Measurements from ENCODE around the gene SLC39A13. TPM values are rescaled to one million over a fixed set of nuclear protein-coding genes. Genes with fewer than 3 reads are reported as not detected.

Gene SLC39A13
- total RNA-seq, 1 experiment from 2014 or later = 50.2 TPM

DNA sequence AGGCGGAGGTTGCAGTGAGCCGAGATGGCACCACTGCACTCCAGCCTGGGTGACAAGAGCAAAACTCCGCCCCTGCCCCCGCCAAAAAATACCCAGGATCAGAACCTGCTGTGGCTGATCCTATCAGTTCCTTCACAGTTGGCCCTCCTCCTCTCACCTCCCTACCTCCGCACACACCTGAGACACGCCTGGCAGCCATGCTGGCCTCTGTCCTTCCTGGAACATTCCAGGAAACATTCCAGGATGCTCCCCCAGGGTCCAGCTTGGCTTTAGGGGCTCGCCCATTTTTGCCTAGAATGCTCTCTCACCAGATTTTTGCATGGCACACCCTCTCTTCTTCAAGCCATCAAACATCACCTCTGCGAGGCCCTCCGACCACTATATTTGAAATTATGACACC lies 38.4 kb downstream of the SLC39A13 start:
- Histone ChIP-seq H3K9me3 (ENCODE audit: control insufficient read depth, insufficient read depth, low read depth, low read length) (no peaks in the 10 kb centered on the region), H3K27me3 (ENCODE audit: control insufficient read depth, insufficient read depth, low read length) (no peaks in the 10 kb centered on the region), H3K27ac (ENCODE audit: low read length) (no peak overlapping the region), H3K4me1 (ENCODE audit: control insufficient read depth, insufficient read depth, low read length) (no peaks in the 10 kb centered on the region), H3K36me3 (ENCODE audit: control insufficient read depth, insufficient read depth, low read length) (no peaks in the 10 kb centered on the region), H3K4me3 (ENCODE audit: low read depth in 2 of 2, low read length in 2 of 2) (no peak overlapping the region)
- intact Hi-C loops (cut with micrococcal nuclease; ENCODE audit: unreplicated experiment) (no loop called here), in situ Hi-C loops (cut with HindIII; ENCODE audit: low pct_unique_long_range_greater_than_20kb, low sequenced_read_pairs) (no loop called here)
- ChIA-PET CTCF (no interaction called here), POLR2A (no interaction called here)
- no TSS peak for BruUV-seq (replicated peaks)
- no peak for DNase-seq (ENCODE audit: low read depth, low spot score)
- no peak for ATAC-seq
- TF ChIP-seq REST (IDR thresholded peaks at IDR 0.05; ENCODE audit: insufficient read depth in 1 of 2, low read depth in 2 of 2, low read length in 1 of 2) (no peak), SIN3A (IDR thresholded peaks at IDR 0.05; ENCODE audit: borderline replicate concordance, insufficient read depth, low read depth, low read length) (no peak), POLR2AphosphoS5 (IDR thresholded peaks at IDR 0.05; ENCODE audit: low read depth, low read length) (no peak), CTCF (IDR thresholded peaks at IDR 0.05) (no peak), TCF7L2 (IDR thresholded peaks at IDR 0.05; ENCODE audit: low read depth, low read length) (no peak)

GRCh38 chr11:47447906-47448305 lies 39.5 kb downstream of the SLC39A13 start:
- no TSS peak for BruUV-seq (replicated peaks)
- in situ Hi-C loops (cut with HindIII; ENCODE audit: low pct_unique_long_range_greater_than_20kb, low sequenced_read_pairs) = no loop called here

More at GRCh38 chr11:47447906-47448305, 39.5 kb downstream of the SLC39A13 start:
- Histone ChIP-seq H3K4me3 (ENCODE audit: low read depth in 2 of 2, low read length in 2 of 2) (no peak overlapping the region), H3K27ac (ENCODE audit: low read length) (no peak overlapping the region), H3K9me3 (ENCODE audit: control insufficient read depth, insufficient read depth, low read depth, low read length) (no peaks in the 10 kb centered on the region), H3K27me3 (ENCODE audit: control insufficient read depth, insufficient read depth, low read length) (no peaks in the 10 kb centered on the region), H3K4me1 (ENCODE audit: control insufficient read depth, insufficient read depth, low read length) (no peaks in the 10 kb centered on the region), H3K36me3 (ENCODE audit: control insufficient read depth, insufficient read depth, low read length) (no peaks in the 10 kb centered on the region)
- DNase-seq (ENCODE audit: low read depth, low spot score) (no peak), ATAC-seq (no peak; the same call in 1 of the 2 replicates)
- intact Hi-C loops (cut with micrococcal nuclease; ENCODE audit: unreplicated experiment) = no loop called here
- ChIA-PET CTCF (no interaction called here), POLR2A (no interaction called here)
- TF ChIP-seq REST (IDR thresholded peaks at IDR 0.05; ENCODE audit: insufficient read depth in 1 of 2, low read depth in 2 of 2, low read length in 1 of 2) = no peak
- no peak for TF ChIP-seq TCF7L2 (IDR thresholded peaks at IDR 0.05; ENCODE audit: low read depth, low read length)
- no peak for TF ChIP-seq CTCF (IDR thresholded peaks at IDR 0.05)
- TF ChIP-seq SIN3A (IDR thresholded peaks at IDR 0.05; ENCODE audit: borderline replicate concordance, insufficient read depth, low read depth, low read length) = no peak
- TF ChIP-seq POLR2AphosphoS5 (IDR thresholded peaks at IDR 0.05; ENCODE audit: low read depth, low read length) = no peak
